GM12878 (cell line): ENCODE results near the gene GM2A. TPM values are rescaled to one million over a fixed set of nuclear protein-coding genes. Genes with fewer than 3 reads are reported as not detected.

Experiments used
- ATAC-seq: fragments of 200-7000 bp; cut with Tn5 transposase; 3 replicates; pipeline ENCODE4 v1.9.1; 2020; ENCODE audit warnings: mild to moderate bottlenecking, moderate library complexity
- BruUV-seq: library from RNA; stranded (reverse); fragments of 400-500 nt; replicated peaks from 2 replicates; lab custom pipeline; 2021; lab: Mats Ljungman, UMichigan
- CTCF ChIA-PET: fragments of 300-600 bp; sonication (Branson Sonifier 250); formaldehyde crosslinking; extraction: SDS; loops from one replicate; lab custom pipeline; 2021; ENCODE audit warnings: inconsistent platforms; lab: Yijun Ruan, JAX
- POLR2A ChIA-PET: fragments of 350-600 bp; formaldehyde crosslinking; extraction: SDS; loops from one replicate; lab custom pipeline; 2021; ENCODE audit warnings: inconsistent platforms; lab: Charles Lee
- RAD21 ChIA-PET: fragments of 300-600 bp; sonication (Branson Sonifier 250); formaldehyde crosslinking; loops from one replicate; lab custom pipeline; 2023; ENCODE audit warnings: antibody characterized with exemption; ENCODE audit not compliant: unreplicated experiment; lab: Charles Lee
- SMC1A ChIA-PET: fragments of 300-600 bp; sonication (Branson Sonifier 250); formaldehyde crosslinking; loops from one replicate; lab custom pipeline; 2023; ENCODE audit not compliant: unreplicated experiment, uncharacterized antibody; lab: Charles Lee
- DNase-seq: peaks from one replicate; pipeline ENCODE4 v3.0.0-alpha.2; 2011; ENCODE audit warnings: low read depth, low spot score
- FAIRE-seq: peaks from 3 replicates; lab custom pipeline; 2011; peaks lifted over from hg19 to GRCh38; lab: Jason Lieb, UNC
- H2AFZ ChIP-seq: 2 replicates; pipeline ENCODE4 v1.6.0; 2011; ENCODE audit warnings: low read depth, low read length, control low read depth; ENCODE audit not compliant: control insufficient read depth
- H3K27ac ChIP-seq: 2 replicates; pipeline ENCODE4 v1.5.1; 2011; ENCODE audit warnings: control low read depth; ENCODE audit not compliant: control insufficient read depth, insufficient read depth
- H3K27me3 ChIP-seq, 2 experiments: replicated peaks in 1 of 2; 2 replicates each; pipeline versions ENCODE4 v1.6.0 to v1.6.1; 2011; ENCODE audit warnings: low read length in 1 of 2; ENCODE audit not compliant: control insufficient read depth in 2 of 2, insufficient read depth in 2 of 2
- H3K36me3 ChIP-seq, 2 experiments: 2 replicates each; pipeline ENCODE4 v1.5.1; 2011; ENCODE audit warnings: low read length in 1 of 2; ENCODE audit not compliant: control insufficient read depth in 2 of 2, insufficient read depth in 2 of 2
- H3K4me1 ChIP-seq: 2 replicates; pipeline ENCODE4 v1.6.1; 2011; ENCODE audit warnings: mild to moderate bottlenecking, low read length, moderate library complexity, mixed read lengths; ENCODE audit not compliant: control insufficient read depth, insufficient read depth
- H3K4me2 ChIP-seq: 2 replicates; pipeline ENCODE4 v1.6.0; 2011; ENCODE audit warnings: control low read depth; ENCODE audit not compliant: control insufficient read depth, insufficient read depth
- H3K4me3 ChIP-seq: fragments of 200-600 bp; sonication (generic); 2 replicates; pipeline ENCODE4 v1.5.1; 2016
- H3K79me2 ChIP-seq: 2 replicates; pipeline ENCODE4 v1.6.0; 2011; ENCODE audit warnings: low read length; ENCODE audit not compliant: control insufficient read depth, insufficient read depth
- H3K9ac ChIP-seq: 2 replicates; pipeline ENCODE4 v1.8.0; 2011; ENCODE audit warnings: low read length, control low read depth, mixed read lengths; ENCODE audit not compliant: control insufficient read depth, insufficient read depth
- H3K9me3 ChIP-seq: replicated peaks from 3 replicates; pipeline ENCODE4 v1.5.1; 2011; ENCODE audit warnings: mild to moderate bottlenecking, low read length; ENCODE audit not compliant: control insufficient read depth, insufficient read depth
- H4K20me1 ChIP-seq: 2 replicates; pipeline ENCODE4 v1.6.0; 2011; ENCODE audit not compliant: control insufficient read depth, insufficient read depth
- BHLHE40 ChIP-seq, 2 experiments: fragments of 450-650 bp in 1 of 2; IDR thresholded peaks; 2 replicates each; pipeline ENCODE4 v1.6.1; 2011 to 2017; ENCODE audit warnings: low read depth in 2 of 2, borderline replicate concordance in 1 of 2, improper control_type of control experiment in 1 of 2, low read length in 1 of 2, mild to moderate bottlenecking in 1 of 2
- BRCA1 ChIP-seq: IDR thresholded peaks from 2 replicates; pipeline ENCODE4 v1.6.1; 2011; ENCODE audit warnings: low read depth, low read length, improper control_type of control experiment
- ETV6 ChIP-seq, 2 experiments: fragments of 450-650 bp in 1 of 2; IDR thresholded peaks in 1 of 2; conservative IDR thresholded peaks in 1 of 2; 2 replicates each; pipeline ENCODE4 v1.6.1; 2014; ENCODE audit warnings: antibody characterized with exemption in 1 of 2, borderline replicate concordance in 1 of 2, low read depth in 1 of 2, mild to moderate bottlenecking in 1 of 2, moderate library complexity in 1 of 2
- FOS ChIP-seq: IDR thresholded peaks from 3 replicates; pipeline ENCODE4 v1.6.1; 2011; ENCODE audit warnings: borderline replicate concordance; ENCODE audit not compliant: insufficient read length; ENCODE audit errors: extremely low read depth
- HDAC6 ChIP-seq: fragments of 200-600 bp; sonication (generic); IDR thresholded peaks from one replicate; pipeline ENCODE4 v1.8.0; 2017; ENCODE audit warnings: antibody characterized with exemption; ENCODE audit not compliant: unreplicated experiment
- MXI1 ChIP-seq: fragments of 150-350 bp; IDR thresholded peaks from 2 replicates; pipeline ENCODE4 v1.6.1; 2011; ENCODE audit warnings: low read depth, mild to moderate bottlenecking, inconsistent platforms, low read length, improper control_type of control experiment
- SPI1 ChIP-seq: IDR thresholded peaks from 2 replicates; pipeline ENCODE4 v1.6.1; 2011; ENCODE audit warnings: low read depth, mild to moderate bottlenecking, low read length, moderate library complexity, borderline replicate concordance; ENCODE audit not compliant: insufficient read depth
- SUZ12 ChIP-seq: fragments of 200-600 bp; sonication (generic); IDR thresholded peaks from one replicate; pipeline ENCODE4 v1.6.1; 2018; ENCODE audit warnings: antibody characterized with exemption, mild to moderate bottlenecking; ENCODE audit not compliant: unreplicated experiment
- TARDBP ChIP-seq: IDR thresholded peaks from 2 replicates; pipeline ENCODE4 v1.6.1; 2016; ENCODE audit warnings: borderline replicate concordance
- WGBS: methylation state at CpG from one replicate; pipeline ENCODE4 v1.1.6; 2016; ENCODE audit warnings: low lambda C conversion rate; ENCODE audit not compliant: insufficient replicate concordance, insufficient coverage; ENCODE audit errors: missing lambda C conversion rate; 5-methylcytosine and 5-hydroxymethylcytosine counted together
- in situ Hi-C: fragments of 300-500 bp; cut with MboI; formaldehyde crosslinking; loops from 9 replicates; pipeline ENCODE4 v1.14.3; 2018; ENCODE audit warnings: mixed read lengths
- intact Hi-C: fragments of 100-400 bp; cut with micrococcal nuclease; formaldehyde crosslinking; loops from one replicate; pipeline ENCODE4 v1.14.2; 2022; ENCODE audit not compliant: unreplicated experiment
- polyA plus RNA-seq, 11 experiments: library from polyadenylated mRNA; depleted of rRNA in 4 of 11; unstranded in 6 of 11; stranded (reverse) in 5 of 11; fragments of >200 nt; fragmentation: Nextera tagmentation in 4 of 11; fragmentation: Illumina TruSeq in 1 of 11; extraction: Ambion mirVana in 4 of 11; extraction: Trizol in 1 of 11; gene quantifications; 1 replicate in 1 of 11; 2 replicates in 10 of 11; pipeline versions ENCODE4 v1.2.1 to v1.2.3, GENCODE V29; 2011 to 2016; ENCODE audit warnings: inconsistent platforms in 2 of 11, missing spikeins in 2 of 11, low read depth in 1 of 11
- total RNA-seq, 4 experiments: library from RNA; depleted of rRNA in 3 of 4; stranded (reverse); fragments of >200 nt in 3 of 4; fragmentation: Illumina TruSeq in 1 of 4; extraction: Trizol in 1 of 4; gene quantifications; 2 replicates each; pipeline versions ENCODE4 v1.2.1 to v1.2.3, GENCODE V29; 2013 to 2021
- TF ChIP-seq, protein P1 (sequence below): IDR thresholded peaks from 2 replicates; pipeline ENCODE4 v1.6.1; 2012; ENCODE audit warnings: low read depth, low read length, improper control_type of control experiment
- TF ChIP-seq, protein P2 (sequence below): fragments of 450-650 bp; IDR thresholded peaks from 2 replicates; pipeline ENCODE4 v1.6.1; 2017; ENCODE audit warnings: mild to moderate bottlenecking
- TF ChIP-seq, protein P3 (sequence below): fragments of 450-650 bp; IDR thresholded peaks from 2 replicates; pipeline ENCODE4 v1.6.1; 2018; ENCODE audit warnings: borderline replicate concordance, mild to moderate bottlenecking; ENCODE audit not compliant: partially characterized antibody

Gene GM2A
- total and polyA plus RNA-seq, 10 of the 15 experiments (the other 5 are each of a cell fraction or from before 2014, with no cell fraction given), result 33.6 to 106 (median 68.2) TPM

DNA sequence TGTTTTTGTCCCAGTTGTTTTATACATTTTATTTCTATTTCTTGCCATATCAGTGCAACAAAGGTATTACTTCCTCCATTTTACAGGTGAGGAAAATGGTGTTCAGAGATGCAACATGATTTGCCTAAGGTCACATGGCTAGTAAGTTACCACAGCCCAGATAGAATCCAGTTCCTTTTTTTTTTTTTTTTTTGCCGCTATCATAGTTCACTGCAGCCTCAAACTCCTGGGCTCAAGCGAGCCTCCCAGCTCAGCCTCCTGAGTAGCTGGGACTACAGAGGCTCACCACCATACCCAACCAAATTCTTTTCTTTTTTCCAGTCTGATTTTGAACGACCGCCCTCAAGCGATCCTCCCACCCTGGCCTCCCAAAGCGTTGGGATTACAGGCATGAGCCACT lies 28.6 kb upstream of the GM2A start (continued):
- TF ChIP-seq, protein P1, sequence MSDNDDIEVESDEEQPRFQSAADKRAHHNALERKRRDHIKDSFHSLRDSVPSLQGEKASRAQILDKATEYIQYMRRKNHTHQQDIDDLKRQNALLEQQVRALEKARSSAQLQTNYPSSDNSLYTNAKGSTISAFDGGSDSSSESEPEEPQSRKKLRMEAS, result 0 out of 2 replicates have a peak, but pooled peaks have one; percentile 27
- TF ChIP-seq MXI1 (no peak), SPI1 (peak; percentile 85), SUZ12 (no peak), TARDBP (no peak)
- TF ChIP-seq, protein P2, sequence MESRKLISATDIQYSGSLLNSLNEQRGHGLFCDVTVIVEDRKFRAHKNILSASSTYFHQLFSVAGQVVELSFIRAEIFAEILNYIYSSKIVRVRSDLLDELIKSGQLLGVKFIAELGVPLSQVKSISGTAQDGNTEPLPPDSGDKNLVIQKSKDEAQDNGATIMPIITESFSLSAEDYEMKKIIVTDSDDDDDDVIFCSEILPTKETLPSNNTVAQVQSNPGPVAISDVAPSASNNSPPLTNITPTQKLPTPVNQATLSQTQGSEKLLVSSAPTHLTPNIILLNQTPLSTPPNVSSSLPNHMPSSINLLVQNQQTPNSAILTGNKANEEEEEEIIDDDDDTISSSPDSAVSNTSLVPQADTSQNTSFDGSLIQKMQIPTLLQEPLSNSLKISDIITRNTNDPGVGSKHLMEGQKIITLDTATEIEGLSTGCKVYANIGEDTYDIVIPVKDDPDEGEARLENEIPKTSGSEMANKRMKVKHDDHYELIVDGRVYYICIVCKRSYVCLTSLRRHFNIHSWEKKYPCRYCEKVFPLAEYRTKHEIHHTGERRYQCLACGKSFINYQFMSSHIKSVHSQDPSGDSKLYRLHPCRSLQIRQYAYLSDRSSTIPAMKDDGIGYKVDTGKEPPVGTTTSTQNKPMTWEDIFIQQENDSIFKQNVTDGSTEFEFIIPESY, result 0 out of 2 replicates have a peak, but pooled peaks have one; percentile 49
- TF ChIP-seq, all 136 proteins: peak for 15

DNA sequence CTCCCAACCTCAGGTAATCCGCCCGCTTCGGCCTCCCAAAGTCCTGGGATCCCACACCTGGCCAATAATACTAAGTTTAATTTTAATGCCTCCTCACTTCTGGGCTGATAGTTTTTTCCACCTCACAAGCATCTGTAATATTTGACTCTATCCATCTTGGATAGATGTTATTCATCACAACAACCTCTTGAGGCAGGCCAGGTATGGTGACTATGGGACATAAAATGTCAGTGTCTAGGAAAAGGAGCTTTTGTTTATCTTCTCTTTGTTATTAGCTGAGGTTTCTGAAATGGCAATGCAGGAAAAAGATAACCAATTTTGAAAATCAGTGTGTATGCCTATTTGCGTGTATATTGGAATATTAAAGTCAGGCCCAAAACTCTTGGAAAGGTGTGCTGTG lies 27.9 kb upstream of the GM2A start:
- no peak overlapping the region for H3K27ac ChIP-seq
- intact Hi-C loops (no loop called here), in situ Hi-C loops (no loop called here)
- ATAC-seq (no peak), FAIRE-seq (no peak), DNase-seq (no peak)
- no peak overlapping the region for H3K4me3 ChIP-seq
- H3K27me3 ChIP-seq, result no peaks in the 10 kb centered on the region
- peaks cover 0 to 2% of the 10 kb centered on the region in 2 experiments; a peak in 1 of 4 replicates for H3K36me3 ChIP-seq
- H2AFZ ChIP-seq, result no peak overlapping the region
- no TSS peak for BruUV-seq
- ChIA-PET CTCF (interaction anchor here (0.7 to 4.5 kb wide), 4 partner anchors 9 to 28 kb away, joined by 4 to 55 read pairs (median 15); partner anchors contain the start of gene GM2A), SMC1A (interaction anchor here (0.9 to 18.6 kb wide), 4 partner anchors 13 to 77 kb away, joined by 3 to 325 read pairs (median 115); partner anchors contain the start of gene GM2A), RAD21 (interaction anchor here (0.6 to 7.8 kb wide), 6 partner anchors 9 to 661 kb away, joined by 3 to 117 read pairs (median 26); partner anchors contain the start of gene GM2A), POLR2A (interaction anchor here (0.6 to 17.1 kb wide), 7 partner anchors 12 to 139 kb away, joined by 5 to 290 read pairs (median 6); partner anchors contain the start of gene GM2A)
- no peaks in the 10 kb centered on the region for H4K20me1 ChIP-seq
- H3K9ac ChIP-seq, result no peak overlapping the region
- peaks cover 22% of the 10 kb centered on the region for H3K4me1 ChIP-seq
- H3K79me2 ChIP-seq, result peaks cover 42% of the 10 kb centered on the region
- 98% methylated on average over 4 of the region's 4 CpGs for WGBS
- no peaks in the 10 kb centered on the region for H3K9me3 ChIP-seq
- TF ChIP-seq, protein P3, sequence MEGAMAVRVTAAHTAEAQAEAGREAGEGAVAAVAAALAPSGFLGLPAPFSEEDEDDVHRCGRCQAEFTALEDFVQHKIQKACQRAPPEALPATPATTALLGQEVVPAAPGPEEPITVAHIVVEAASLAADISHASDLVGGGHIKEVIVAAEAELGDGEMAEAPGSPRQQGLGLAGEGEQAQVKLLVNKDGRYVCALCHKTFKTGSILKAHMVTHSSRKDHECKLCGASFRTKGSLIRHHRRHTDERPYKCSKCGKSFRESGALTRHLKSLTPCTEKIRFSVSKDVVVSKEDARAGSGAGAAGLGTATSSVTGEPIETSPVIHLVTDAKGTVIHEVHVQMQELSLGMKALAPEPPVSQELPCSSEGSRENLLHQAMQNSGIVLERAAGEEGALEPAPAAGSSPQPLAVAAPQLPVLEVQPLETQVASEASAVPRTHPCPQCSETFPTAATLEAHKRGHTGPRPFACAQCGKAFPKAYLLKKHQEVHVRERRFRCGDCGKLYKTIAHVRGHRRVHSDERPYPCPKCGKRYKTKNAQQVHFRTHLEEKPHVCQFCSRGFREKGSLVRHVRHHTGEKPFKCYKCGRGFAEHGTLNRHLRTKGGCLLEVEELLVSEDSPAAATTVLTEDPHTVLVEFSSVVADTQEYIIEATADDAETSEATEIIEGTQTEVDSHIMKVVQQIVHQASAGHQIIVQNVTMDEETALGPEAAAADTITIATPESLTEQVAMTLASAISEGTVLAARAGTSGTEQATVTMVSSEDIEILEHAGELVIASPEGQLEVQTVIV, result no peak
- TF ChIP-seq ETV6 (conservative IDR thresholded peaks at IDR 0.05 in 1 of 2, IDR thresholded peaks at IDR 0.05 in 1 of 2; ENCODE audit: borderline replicate concordance in 1 of 2, low read depth in 1 of 2) (no peak), BRCA1 (no peak), BHLHE40 (IDR thresholded peaks at IDR 0.05; ENCODE audit: borderline replicate concordance in 1 of 2, low read depth in 2 of 2, low read length in 1 of 2) (no peak), FOS (no peak), HDAC6 (no peak)
- no peak overlapping the region for H3K4me2 ChIP-seq
